ENCODE data around the gene TPM3.
"Not testable (repeated sequence)": the region's sequence is repeated elsewhere in the genome, so short reads cannot be mapped to it uniquely, and the experiment has no call there.

TPM3 gene

GRCh38 chr1:154205778-154206177 lies 13.9 kb upstream of the TPM3 start:
- DNase-seq (ENCODE audit: low spot score), result not testable (repeated sequence)

GRCh38 chr1:154199563-154199879 lies 7.6 kb upstream of the TPM3 start:
- no peak for DNase-seq (ENCODE audit: low spot score)

- DNase-seq (ENCODE audit: low spot score), result peak; percentile 53
Measured at GRCh38 chr1:154198756-154199562, 7.1 kb upstream of the TPM3 start.

- DNase-seq (ENCODE audit: low spot score), result no peak
Measured at GRCh38 chr1:154193821-154194220, 1.9 kb upstream of the TPM3 start.

GRCh38 chr1:154192476-154192875 lies 576 bp upstream of the TPM3 start:
- DNase-seq (ENCODE audit: low spot score), result no peak

GRCh38 chr1:154190550-154190949 lies 1.4 kb downstream of the TPM3 start:
- DNase-seq (ENCODE audit: low spot score), result no peak

- DNase-seq (ENCODE audit: low spot score), result no peak
Measured at GRCh38 chr1:154186852-154187501, 4.9 kb downstream of the TPM3 start.

GRCh38 chr1:154186177-154186576 lies 5.7 kb downstream of the TPM3 start:
- no peak for DNase-seq (ENCODE audit: low spot score)

- peak; percentile 93 for DNase-seq (ENCODE audit: low spot score)
Measured at GRCh38 chr1:154183046-154183915, 8.6 kb downstream of the TPM3 start.

GRCh38 chr1:154182344-154183045 lies 9.4 kb downstream of the TPM3 start:
- DNase-seq (ENCODE audit: low spot score), result peak; percentile 58

GRCh38 chr1:154181944-154182343 lies 10.0 kb downstream of the TPM3 start:
- no peak for DNase-seq (ENCODE audit: low spot score)

GRCh38 chr1:154179946-154180687 lies 11.8 kb downstream of the TPM3 start:
- DNase-seq (ENCODE audit: low spot score), result no peak

- no peak for DNase-seq (ENCODE audit: low spot score)
Measured at GRCh38 chr1:154178911-154179811, 12.7 kb downstream of the TPM3 start.

GRCh38 chr1:154178013-154178412 lies 13.9 kb downstream of the TPM3 start:
- no peak for DNase-seq (ENCODE audit: low spot score)

- DNase-seq (ENCODE audit: low spot score), result no peak
Measured at GRCh38 chr1:154176337-154176736, 15.6 kb downstream of the TPM3 start.

- DNase-seq (ENCODE audit: low spot score), result no peak
Measured at GRCh38 chr1:154174654-154175053, 17.2 kb downstream of the TPM3 start.

GRCh38 chr1:154171880-154172279 lies 20.0 kb downstream of the TPM3 start:
- DNase-seq (ENCODE audit: low spot score), result no peak

GRCh38 chr1:154171223-154171583 lies 20.7 kb downstream of the TPM3 start:
- DNase-seq (ENCODE audit: low spot score), result no peak

GRCh38 chr1:154170547-154171222 lies 21.2 kb downstream of the TPM3 start:
- no peak for DNase-seq (ENCODE audit: low spot score)

- no peak for DNase-seq (ENCODE audit: low spot score)
Measured at GRCh38 chr1:154167461-154167860, 24.4 kb downstream of the TPM3 start.
